Liver (tissue), 9 donors: ENCODE measurements around the gene DNAH17. TPM values are rescaled to one million over a fixed set of nuclear protein-coding genes. Genes with fewer than 3 reads are reported as not detected.

Source experiments
- DNase-seq: peaks from one replicate; pipeline ENCODE4 v3.0.0-alpha.2; 2017; ENCODE audit warnings: low spot score
- H3K27ac ChIP-seq, 2 donors: one replicate each; pipeline ENCODE4 v1.7.0; 2013; ENCODE audit warnings: inconsistent platforms in 2 of 2, low read length in 2 of 2, control low read depth in 1 of 2, low read depth in 1 of 2, mild to moderate bottlenecking in 1 of 2
- H3K27me3 ChIP-seq, 4 donors: one replicate each; pipeline versions ENCODE4 v1.6.1 to v1.7.0; 2013; ENCODE audit warnings: low read length in 3 of 4, inconsistent platforms in 1 of 4, mild to moderate bottlenecking in 1 of 4, moderate library complexity in 1 of 4; ENCODE audit not compliant: control insufficient read depth in 4 of 4, insufficient read depth in 4 of 4
- H3K36me3 ChIP-seq, 4 donors: one replicate each; pipeline versions ENCODE4 v1.6.1 to v1.7.0; 2013; ENCODE audit warnings: low read length in 3 of 4, mild to moderate bottlenecking in 3 of 4, low read depth in 1 of 4, moderate library complexity in 1 of 4; ENCODE audit not compliant: control insufficient read depth in 4 of 4, insufficient read depth in 3 of 4
- H3K4me1 ChIP-seq, 4 donors: one replicate each; pipeline versions ENCODE4 v1.6.1 to v1.7.0; 2013; ENCODE audit warnings: low read length in 3 of 4, mild to moderate bottlenecking in 3 of 4, moderate library complexity in 1 of 4; ENCODE audit not compliant: control insufficient read depth in 4 of 4, insufficient read depth in 4 of 4
- H3K4me3 ChIP-seq, 3 donors: one replicate each; pipeline versions ENCODE4 v1.6.1 to v1.7.0; 2013; ENCODE audit warnings: low read length in 3 of 3, control low read depth in 1 of 3, low read depth in 1 of 3, mild to moderate bottlenecking in 1 of 3
- H3K9ac ChIP-seq, 2 donors: one replicate each; pipeline ENCODE4 v1.7.0; 2013; ENCODE audit warnings: low read length in 2 of 2, mild to moderate bottlenecking in 2 of 2, moderate library complexity in 2 of 2, control low read depth in 1 of 2, low read depth in 1 of 2
- H3K9me3 ChIP-seq, 4 donors: one replicate each; pipeline versions ENCODE4 v1.6.1 to v1.7.0; 2013; ENCODE audit warnings: low read length in 3 of 4; ENCODE audit not compliant: control insufficient read depth in 4 of 4
- EGR1 ChIP-seq, 2 donors: IDR thresholded peaks; 2 replicates each; pipeline ENCODE4 v1.6.1; 2016 to 2018; ENCODE audit warnings: antibody characterized with exemption in 2 of 2, low read depth in 2 of 2
- FOXA1 ChIP-seq: IDR thresholded peaks from 2 replicates; pipeline ENCODE4 v1.6.1; 2016; ENCODE audit warnings: antibody characterized with exemption
- FOXA2 ChIP-seq: IDR thresholded peaks from 2 replicates; pipeline ENCODE4 v1.6.1; 2016; ENCODE audit warnings: antibody characterized with exemption
- GABPA ChIP-seq, 2 donors: IDR thresholded peaks in 1 of 2; conservative IDR thresholded peaks in 1 of 2; 2 replicates each; pipeline ENCODE4 v1.6.1; 2016; ENCODE audit warnings: antibody characterized with exemption in 2 of 2, mild to moderate bottlenecking in 1 of 2, moderate library complexity in 1 of 2
- HNF4G ChIP-seq: IDR thresholded peaks from 2 replicates; pipeline ENCODE4 v1.6.1; 2016; ENCODE audit warnings: antibody characterized with exemption
- JUND ChIP-seq, 2 donors: IDR thresholded peaks; 2 replicates each; pipeline ENCODE4 v1.6.1; 2016; ENCODE audit warnings: antibody characterized with exemption in 2 of 2
- NR2F2 ChIP-seq: IDR thresholded peaks from 2 replicates; pipeline ENCODE4 v1.6.1; 2016; ENCODE audit warnings: antibody characterized with exemption
- REST ChIP-seq: IDR thresholded peaks from 2 replicates; pipeline ENCODE4 v1.6.1; 2016; ENCODE audit warnings: antibody characterized with exemption, mild to moderate bottlenecking
- SP1 ChIP-seq: IDR thresholded peaks from 2 replicates; pipeline ENCODE4 v1.6.1; 2018; ENCODE audit warnings: antibody characterized with exemption, mild to moderate bottlenecking
- YY1 ChIP-seq: IDR thresholded peaks from 2 replicates; pipeline ENCODE4 v1.6.1; 2016; ENCODE audit warnings: antibody characterized with exemption, mild to moderate bottlenecking
- WGBS: extraction: QIAGEN DNeasy Blood & Tissue Kit; methylation state at CpG from one replicate; pipeline ENCODE4 v1.1.7; 2013; 5-methylcytosine and 5-hydroxymethylcytosine counted together
- polyA plus RNA-seq, 2 donors: library from polyadenylated mRNA; stranded (reverse) in 1 of 2; unstranded in 1 of 2; fragments of 200-250 nt in 1 of 2; fragments of >200 nt in 1 of 2; fragmentation: Nextera tagmentation in 1 of 2; extraction: Ambion mirVana in 1 of 2; gene quantifications; one replicate each; pipeline versions ENCODE4 v1.2.1 to v1.2.3, GENCODE V29; 2013 to 2015
- total RNA-seq, 2 donors: library from RNA; depleted of rRNA; stranded (reverse); fragments of >200 nt; gene quantifications; one replicate each; pipeline ENCODE4 v1.2.3, GENCODE V29; 2014
- TF ChIP-seq, protein P1 (sequence below): fragments of 150-350 bp; IDR thresholded peaks from 2 replicates; pipeline ENCODE4 v1.5.1; 2017; ENCODE audit warnings: improper control_type of control experiment, low read depth, low read length; ENCODE audit not compliant: missing input control
- donor health status: healthy.
- donor health status: healthy.
- donor health status: healthy.
- donor health status: healthy.
- donor health status: healthy.

Gene DNAH17
- total and polyA plus RNA-seq, 4 donors = 0.09 to 0.79 TPM; not detected in 2

DNA sequence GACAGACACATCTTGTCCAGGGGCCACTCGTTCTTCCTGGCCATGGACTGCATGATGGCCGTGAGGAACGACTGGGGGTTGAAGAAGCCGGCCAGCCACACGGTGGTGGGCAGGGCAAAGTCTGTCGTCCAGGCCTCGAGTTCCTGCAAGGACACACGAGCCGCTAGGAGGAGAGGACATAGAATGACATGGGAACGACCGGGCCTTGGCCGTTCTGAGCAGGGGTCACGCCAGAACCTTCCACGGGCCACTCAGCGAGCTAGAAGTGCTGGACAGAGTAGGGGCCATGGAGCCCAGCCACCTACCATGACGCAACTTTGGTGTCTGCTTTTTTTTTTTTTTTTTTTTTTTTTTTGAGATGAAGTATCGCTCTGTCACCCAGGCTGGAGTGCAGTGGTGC is 151.8 kb downstream of the DNAH17 start:
- TF ChIP-seq GABPA (IDR thresholded peaks at IDR 0.05 in 1 of 2, conservative IDR thresholded peaks at IDR 0.05 in 1 of 2) (no peak), REST (no peak), JUND (IDR thresholded peaks at IDR 0.05) (no peak), YY1 (no peak), SP1 (no peak), FOXA2 (no peak), NR2F2 (no peak), FOXA1 (no peak), HNF4G (no peak)
- TF ChIP-seq, protein P1, sequence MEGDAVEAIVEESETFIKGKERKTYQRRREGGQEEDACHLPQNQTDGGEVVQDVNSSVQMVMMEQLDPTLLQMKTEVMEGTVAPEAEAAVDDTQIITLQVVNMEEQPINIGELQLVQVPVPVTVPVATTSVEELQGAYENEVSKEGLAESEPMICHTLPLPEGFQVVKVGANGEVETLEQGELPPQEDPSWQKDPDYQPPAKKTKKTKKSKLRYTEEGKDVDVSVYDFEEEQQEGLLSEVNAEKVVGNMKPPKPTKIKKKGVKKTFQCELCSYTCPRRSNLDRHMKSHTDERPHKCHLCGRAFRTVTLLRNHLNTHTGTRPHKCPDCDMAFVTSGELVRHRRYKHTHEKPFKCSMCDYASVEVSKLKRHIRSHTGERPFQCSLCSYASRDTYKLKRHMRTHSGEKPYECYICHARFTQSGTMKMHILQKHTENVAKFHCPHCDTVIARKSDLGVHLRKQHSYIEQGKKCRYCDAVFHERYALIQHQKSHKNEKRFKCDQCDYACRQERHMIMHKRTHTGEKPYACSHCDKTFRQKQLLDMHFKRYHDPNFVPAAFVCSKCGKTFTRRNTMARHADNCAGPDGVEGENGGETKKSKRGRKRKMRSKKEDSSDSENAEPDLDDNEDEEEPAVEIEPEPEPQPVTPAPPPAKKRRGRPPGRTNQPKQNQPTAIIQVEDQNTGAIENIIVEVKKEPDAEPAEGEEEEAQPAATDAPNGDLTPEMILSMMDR = no peak
- H3K27ac ChIP-seq = no peak overlapping the region
- DNase-seq = no peak
- H3K4me3 ChIP-seq = no peak overlapping the region
- 89% methylated on average over 17 of the region's 17 CpGs for WGBS
- peaks cover 6 to 34% (median 12%) of the 10 kb centered on the region in 4 donors for H3K36me3 ChIP-seq
- no peaks in the 10 kb centered on the region for H3K27me3 ChIP-seq
- H3K9ac ChIP-seq = no peak overlapping the region
- H3K4me1 ChIP-seq = peaks cover 0 to 9% (median 1%) of the 10 kb centered on the region in 4 donors
- H3K9me3 ChIP-seq = no peaks in the 10 kb centered on the region

GRCh38 chr17:78423961-78424675 is 153.1 kb downstream of the DNAH17 start:
- peaks cover 0 to 9% (median 1%) of the 10 kb centered on the region in 4 donors for H3K4me1 ChIP-seq
- TF ChIP-seq EGR1 (IDR thresholded peaks at IDR 0.05; ENCODE audit: low read depth in 2 of 2) (no peak), GABPA (IDR thresholded peaks at IDR 0.05 in 1 of 2, conservative IDR thresholded peaks at IDR 0.05 in 1 of 2) (no peak), YY1 (no peak)
- DNase-seq = no peak
- WGBS = 88% methylated on average over 18 of the region's 18 CpGs
- H3K9me3 ChIP-seq = no peaks in the 10 kb centered on the region
- no peak overlapping the region for H3K27ac ChIP-seq
- H3K27me3 ChIP-seq = no peaks in the 10 kb centered on the region
- H3K36me3 ChIP-seq = peaks cover 6 to 36% (median 17%) of the 10 kb centered on the region in 4 donors
- no peak overlapping the region for H3K9ac ChIP-seq
- H3K4me3 ChIP-seq = no peak overlapping the region
